ENCODE results near the gene STXBP2. TPM values are rescaled to one million over a fixed set of nuclear protein-coding genes. Genes with fewer than 3 reads are reported as not detected.
A peak's percentile ranks its signal among the peaks of the same experiment; 100 is the strongest.

STXBP2 gene
- total RNA-seq, 1 experiment from 2014 or later = 141 TPM

- peaks cover 3 to 26% of the 10 kb centered on the region in 2 experiments for H3K4me1 ChIP-seq (ENCODE audit: control insufficient read depth in 1 of 2, insufficient read depth in 2 of 2, low read length in 2 of 2)
- ATAC-seq (peak; percentile 40), DNase-seq (ENCODE audit: low read depth, low spot score) (no peak)
- RAD21 ChIA-PET (ENCODE audit: low non-redundant PET in 1 of 2, low total read pairs in 2 of 2, uncharacterized antibody in 2 of 2, unreplicated experiment in 2 of 2) = interaction anchor here (0.8 to 1.9 kb wide), 5 partner anchors 112 to 326 kb away, joined by 3 to 19 read pairs (median 9); no protein-coding TSS in a partner anchor
- H3K36me3 ChIP-seq (ENCODE audit: control insufficient read depth in 1 of 2, insufficient read depth in 2 of 2, low read length in 2 of 2) = peaks cover 4 to 9% of the 10 kb centered on the region in 2 experiments; a peak in 3 of 4 replicates
- no peaks in the 10 kb centered on the region for H4K20me1 ChIP-seq (ENCODE audit: insufficient read depth)
- peak overlapping the region; percentile 42 for H2AFZ ChIP-seq (ENCODE audit: low read depth, low read length, poor library complexity, severe bottlenecking)
- H3K27me3 ChIP-seq (ENCODE audit: insufficient read depth, low read length) = no peaks in the 10 kb centered on the region
- no peaks in the 10 kb centered on the region for H3K9me2 ChIP-seq (ENCODE audit: insufficient read depth)
- intact Hi-C loops (cut with micrococcal nuclease) = loop anchor here (1.0 to 10.0 kb wide), 3 partner anchors 112 to 325 kb away; no protein-coding TSS in a partner anchor
- H3K9ac ChIP-seq (ENCODE audit: low read length) = peak overlapping the region; percentile 90
- POLR2A ChIA-PET = interaction anchor here (0.9 to 1.6 kb wide), 6 partner anchors 15 to 120 kb away, joined by 3 to 10 read pairs (median 3); no protein-coding TSS in a partner anchor
- H3K27ac ChIP-seq (ENCODE audit: low read depth, low read length) = no peak overlapping the region; the same call in 1 of the 2 replicates
- peak overlapping the region; percentile 93 for H3K4me2 ChIP-seq (ENCODE audit: low read length)
- peak overlapping the region; percentile 40 to 95 for H3K4me3 ChIP-seq (replicated peaks in 1 of 2; ENCODE audit: low read depth in 1 of 2, low read length in 2 of 2)
- no peak for TF ChIP-seq REST (IDR thresholded peaks at IDR 0.05; ENCODE audit: low read depth)
- no peak for TF ChIP-seq YY1 (IDR thresholded peaks at IDR 0.05; ENCODE audit: extremely low read depth, insufficient replicate concordance, low read depth, low read length)
- no peak for TF ChIP-seq POLR2A (IDR thresholded peaks at IDR 0.05; ENCODE audit: borderline replicate concordance, extremely low read depth, insufficient read depth, insufficient read length)
- no peak for TF ChIP-seq SIN3A (IDR thresholded peaks at IDR 0.05; ENCODE audit: low read depth)
- TF ChIP-seq JUND (IDR thresholded peaks at IDR 0.05) = no peak
- H3K79me2 ChIP-seq (ENCODE audit: insufficient read depth, low read length) = peaks cover 21% of the 10 kb centered on the region; the same call in 1 of the 2 replicates
- CTCF ChIA-PET = interaction anchor here (0.7 to 2.0 kb wide), 15 partner anchors 9 to 581 kb away, joined by 3 to 56 read pairs (median 7); partner anchors contain the start of genes PET100, RETN and XAB2
- no TSS peak for BruUV-seq (replicated peaks)
- no peaks in the 10 kb centered on the region for H3K9me3 ChIP-seq (ENCODE audit: control insufficient read depth in 1 of 2, insufficient read depth in 1 of 2, low read depth in 1 of 2, low read length in 2 of 2)
Measured at GRCh38 chr19:7679771-7680605, 43.1 kb downstream of the STXBP2 start.
